Measurements from ENCODE around the gene TNFSF12. TPM values are rescaled to one million over a fixed set of nuclear protein-coding genes. Genes with fewer than 3 reads are reported as not detected.

TNFSF12 gene
- total RNA-seq, 1 experiment from 2014 or later, result 8.1 TPM

DNA sequence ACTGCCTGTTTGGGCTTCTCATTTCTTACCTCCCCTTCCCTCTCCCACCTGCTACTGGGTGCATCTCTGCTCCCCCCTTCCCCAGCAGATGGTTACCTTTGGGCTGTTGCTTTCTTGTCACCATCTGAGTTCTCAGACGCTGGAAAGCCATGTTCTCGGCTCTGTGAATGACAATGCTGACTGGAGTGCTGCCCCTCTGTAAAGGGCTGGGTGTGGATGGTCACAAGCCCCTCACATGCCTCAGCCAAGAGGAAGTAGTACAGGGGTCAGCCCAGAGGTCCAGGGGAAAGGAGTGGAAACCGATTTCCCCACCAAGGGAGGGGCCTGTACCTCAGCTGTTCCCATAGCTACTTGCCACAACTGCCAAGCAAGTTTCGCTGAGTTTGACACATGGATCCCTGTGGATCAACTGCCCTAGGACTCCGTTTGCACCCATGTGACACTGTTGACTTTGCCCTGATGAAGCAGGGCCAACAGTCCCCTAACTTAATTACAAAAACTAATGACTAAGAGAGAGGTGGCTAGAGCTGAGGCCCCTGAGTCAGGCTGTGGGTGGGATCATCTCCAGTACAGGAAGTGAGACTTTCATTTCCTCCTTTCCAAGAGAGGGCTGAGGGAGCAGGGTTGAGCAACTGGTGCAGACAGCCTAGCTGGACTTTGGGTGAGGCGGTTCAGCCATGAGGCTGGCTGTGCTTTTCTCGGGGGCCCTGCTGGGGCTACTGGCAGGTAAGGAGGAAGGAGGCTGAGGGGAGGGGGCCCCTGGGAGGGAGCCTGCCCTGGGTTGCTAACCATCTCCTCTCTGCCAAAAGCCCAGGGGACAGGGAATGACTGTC is 30.4 kb downstream of the TNFSF12 start, which contains the start of gene CD68 (continued):
- no peak for TF ChIP-seq MYBL2 (CRISPR knock-in tag; IDR thresholded peaks at IDR 0.05)
- TF ChIP-seq SP1 (CRISPR knock-in tag; conservative IDR thresholded peaks at IDR 0.05), result peak; percentile 25; the same call in 1 of the 2 replicates
- TF ChIP-seq NFATC4 (CRISPR knock-in tag; IDR thresholded peaks at IDR 0.05), result peak; percentile 95
- TF ChIP-seq, protein P1, sequence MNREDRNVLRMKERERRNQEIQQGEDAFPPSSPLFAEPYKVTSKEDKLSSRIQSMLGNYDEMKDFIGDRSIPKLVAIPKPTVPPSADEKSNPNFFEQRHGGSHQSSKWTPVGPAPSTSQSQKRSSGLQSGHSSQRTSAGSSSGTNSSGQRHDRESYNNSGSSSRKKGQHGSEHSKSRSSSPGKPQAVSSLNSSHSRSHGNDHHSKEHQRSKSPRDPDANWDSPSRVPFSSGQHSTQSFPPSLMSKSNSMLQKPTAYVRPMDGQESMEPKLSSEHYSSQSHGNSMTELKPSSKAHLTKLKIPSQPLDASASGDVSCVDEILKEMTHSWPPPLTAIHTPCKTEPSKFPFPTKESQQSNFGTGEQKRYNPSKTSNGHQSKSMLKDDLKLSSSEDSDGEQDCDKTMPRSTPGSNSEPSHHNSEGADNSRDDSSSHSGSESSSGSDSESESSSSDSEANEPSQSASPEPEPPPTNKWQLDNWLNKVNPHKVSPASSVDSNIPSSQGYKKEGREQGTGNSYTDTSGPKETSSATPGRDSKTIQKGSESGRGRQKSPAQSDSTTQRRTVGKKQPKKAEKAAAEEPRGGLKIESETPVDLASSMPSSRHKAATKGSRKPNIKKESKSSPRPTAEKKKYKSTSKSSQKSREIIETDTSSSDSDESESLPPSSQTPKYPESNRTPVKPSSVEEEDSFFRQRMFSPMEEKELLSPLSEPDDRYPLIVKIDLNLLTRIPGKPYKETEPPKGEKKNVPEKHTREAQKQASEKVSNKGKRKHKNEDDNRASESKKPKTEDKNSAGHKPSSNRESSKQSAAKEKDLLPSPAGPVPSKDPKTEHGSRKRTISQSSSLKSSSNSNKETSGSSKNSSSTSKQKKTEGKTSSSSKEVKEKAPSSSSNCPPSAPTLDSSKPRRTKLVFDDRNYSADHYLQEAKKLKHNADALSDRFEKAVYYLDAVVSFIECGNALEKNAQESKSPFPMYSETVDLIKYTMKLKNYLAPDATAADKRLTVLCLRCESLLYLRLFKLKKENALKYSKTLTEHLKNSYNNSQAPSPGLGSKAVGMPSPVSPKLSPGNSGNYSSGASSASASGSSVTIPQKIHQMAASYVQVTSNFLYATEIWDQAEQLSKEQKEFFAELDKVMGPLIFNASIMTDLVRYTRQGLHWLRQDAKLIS (CRISPR knock-in tag; IDR thresholded peaks at IDR 0.05; ENCODE audit: borderline replicate concordance), result no peak
- no peak for TF ChIP-seq ZNF121 (CRISPR knock-in tag; IDR thresholded peaks at IDR 0.05)
- TF ChIP-seq, protein P2, sequence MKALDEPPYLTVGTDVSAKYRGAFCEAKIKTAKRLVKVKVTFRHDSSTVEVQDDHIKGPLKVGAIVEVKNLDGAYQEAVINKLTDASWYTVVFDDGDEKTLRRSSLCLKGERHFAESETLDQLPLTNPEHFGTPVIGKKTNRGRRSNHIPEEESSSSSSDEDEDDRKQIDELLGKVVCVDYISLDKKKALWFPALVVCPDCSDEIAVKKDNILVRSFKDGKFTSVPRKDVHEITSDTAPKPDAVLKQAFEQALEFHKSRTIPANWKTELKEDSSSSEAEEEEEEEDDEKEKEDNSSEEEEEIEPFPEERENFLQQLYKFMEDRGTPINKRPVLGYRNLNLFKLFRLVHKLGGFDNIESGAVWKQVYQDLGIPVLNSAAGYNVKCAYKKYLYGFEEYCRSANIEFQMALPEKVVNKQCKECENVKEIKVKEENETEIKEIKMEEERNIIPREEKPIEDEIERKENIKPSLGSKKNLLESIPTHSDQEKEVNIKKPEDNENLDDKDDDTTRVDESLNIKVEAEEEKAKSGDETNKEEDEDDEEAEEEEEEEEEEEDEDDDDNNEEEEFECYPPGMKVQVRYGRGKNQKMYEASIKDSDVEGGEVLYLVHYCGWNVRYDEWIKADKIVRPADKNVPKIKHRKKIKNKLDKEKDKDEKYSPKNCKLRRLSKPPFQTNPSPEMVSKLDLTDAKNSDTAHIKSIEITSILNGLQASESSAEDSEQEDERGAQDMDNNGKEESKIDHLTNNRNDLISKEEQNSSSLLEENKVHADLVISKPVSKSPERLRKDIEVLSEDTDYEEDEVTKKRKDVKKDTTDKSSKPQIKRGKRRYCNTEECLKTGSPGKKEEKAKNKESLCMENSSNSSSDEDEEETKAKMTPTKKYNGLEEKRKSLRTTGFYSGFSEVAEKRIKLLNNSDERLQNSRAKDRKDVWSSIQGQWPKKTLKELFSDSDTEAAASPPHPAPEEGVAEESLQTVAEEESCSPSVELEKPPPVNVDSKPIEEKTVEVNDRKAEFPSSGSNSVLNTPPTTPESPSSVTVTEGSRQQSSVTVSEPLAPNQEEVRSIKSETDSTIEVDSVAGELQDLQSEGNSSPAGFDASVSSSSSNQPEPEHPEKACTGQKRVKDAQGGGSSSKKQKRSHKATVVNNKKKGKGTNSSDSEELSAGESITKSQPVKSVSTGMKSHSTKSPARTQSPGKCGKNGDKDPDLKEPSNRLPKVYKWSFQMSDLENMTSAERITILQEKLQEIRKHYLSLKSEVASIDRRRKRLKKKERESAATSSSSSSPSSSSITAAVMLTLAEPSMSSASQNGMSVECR (CRISPR knock-in tag; IDR thresholded peaks at IDR 0.05; ENCODE audit: borderline replicate concordance), result no peak
- TF ChIP-seq NR2C2 (CRISPR knock-in tag; IDR thresholded peaks at IDR 0.05), result no peak
- TF ChIP-seq, protein P3, sequence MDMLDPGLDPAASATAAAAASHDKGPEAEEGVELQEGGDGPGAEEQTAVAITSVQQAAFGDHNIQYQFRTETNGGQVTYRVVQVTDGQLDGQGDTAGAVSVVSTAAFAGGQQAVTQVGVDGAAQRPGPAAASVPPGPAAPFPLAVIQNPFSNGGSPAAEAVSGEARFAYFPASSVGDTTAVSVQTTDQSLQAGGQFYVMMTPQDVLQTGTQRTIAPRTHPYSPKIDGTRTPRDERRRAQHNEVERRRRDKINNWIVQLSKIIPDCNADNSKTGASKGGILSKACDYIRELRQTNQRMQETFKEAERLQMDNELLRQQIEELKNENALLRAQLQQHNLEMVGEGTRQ (CRISPR knock-in tag; IDR thresholded peaks at IDR 0.05), result peak; percentile 61
- no peak for TF ChIP-seq JAZF1 (CRISPR knock-in tag; IDR thresholded peaks at IDR 0.05)
- TF ChIP-seq ZNF232 (CRISPR knock-in tag; IDR thresholded peaks at IDR 0.05), result no peak
- TF ChIP-seq RORB (CRISPR knock-in tag; IDR thresholded peaks at IDR 0.05), result no peak; the same call in 1 of the 2 replicates
- no peak for TF ChIP-seq ZNF219 (CRISPR knock-in tag; IDR thresholded peaks at IDR 0.05; ENCODE audit: borderline replicate concordance)
- TF ChIP-seq, protein P4, sequence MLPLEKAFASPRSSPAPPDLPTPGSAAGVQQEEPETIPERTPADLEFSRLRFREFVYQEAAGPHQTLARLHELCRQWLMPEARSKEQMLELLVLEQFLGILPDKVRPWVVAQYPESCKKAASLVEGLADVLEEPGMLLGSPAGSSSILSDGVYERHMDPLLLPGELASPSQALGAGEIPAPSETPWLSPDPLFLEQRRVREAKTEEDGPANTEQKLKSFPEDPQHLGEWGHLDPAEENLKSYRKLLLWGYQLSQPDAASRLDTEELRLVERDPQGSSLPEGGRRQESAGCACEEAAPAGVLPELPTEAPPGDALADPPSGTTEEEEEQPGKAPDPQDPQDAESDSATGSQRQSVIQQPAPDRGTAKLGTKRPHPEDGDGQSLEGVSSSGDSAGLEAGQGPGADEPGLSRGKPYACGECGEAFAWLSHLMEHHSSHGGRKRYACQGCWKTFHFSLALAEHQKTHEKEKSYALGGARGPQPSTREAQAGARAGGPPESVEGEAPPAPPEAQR (CRISPR knock-in tag; IDR thresholded peaks at IDR 0.05), result no peak
- no peak for TF ChIP-seq ZNF423 (CRISPR knock-in tag; IDR thresholded peaks at IDR 0.05)
- TF ChIP-seq ZNF263 (CRISPR knock-in tag; IDR thresholded peaks at IDR 0.05; ENCODE audit: low read depth), result no peak
- TF ChIP-seq, protein P5, sequence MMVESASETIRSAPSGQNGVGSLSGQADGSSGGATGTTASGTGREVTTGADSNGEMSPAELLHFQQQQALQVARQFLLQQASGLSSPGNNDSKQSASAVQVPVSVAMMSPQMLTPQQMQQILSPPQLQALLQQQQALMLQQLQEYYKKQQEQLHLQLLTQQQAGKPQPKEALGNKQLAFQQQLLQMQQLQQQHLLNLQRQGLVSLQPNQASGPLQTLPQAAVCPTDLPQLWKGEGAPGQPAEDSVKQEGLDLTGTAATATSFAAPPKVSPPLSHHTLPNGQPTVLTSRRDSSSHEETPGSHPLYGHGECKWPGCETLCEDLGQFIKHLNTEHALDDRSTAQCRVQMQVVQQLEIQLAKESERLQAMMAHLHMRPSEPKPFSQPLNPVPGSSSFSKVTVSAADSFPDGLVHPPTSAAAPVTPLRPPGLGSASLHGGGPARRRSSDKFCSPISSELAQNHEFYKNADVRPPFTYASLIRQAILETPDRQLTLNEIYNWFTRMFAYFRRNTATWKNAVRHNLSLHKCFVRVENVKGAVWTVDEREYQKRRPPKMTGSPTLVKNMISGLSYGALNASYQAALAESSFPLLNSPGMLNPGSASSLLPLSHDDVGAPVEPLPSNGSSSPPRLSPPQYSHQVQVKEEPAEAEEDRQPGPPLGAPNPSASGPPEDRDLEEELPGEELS (CRISPR knock-in tag; IDR thresholded peaks at IDR 0.05), result no peak
- peak; percentile 72; the same call in 1 of the 2 replicates for TF ChIP-seq CBFB (CRISPR knock-in tag; IDR thresholded peaks at IDR 0.05; ENCODE audit: low read depth)
- peak; percentile 96 for TF ChIP-seq KAT7 (CRISPR knock-in tag; IDR thresholded peaks at IDR 0.05; ENCODE audit: borderline replicate concordance)
- no peak; the same call in 1 of the 2 replicates for TF ChIP-seq TP53 (CRISPR knock-in tag; IDR thresholded peaks at IDR 0.05)
- no peak; the same call in 1 of the 2 replicates for TF ChIP-seq CREB1 (CRISPR knock-in tag; IDR thresholded peaks at IDR 0.05)
- no peak for TF ChIP-seq NFE2L1 (CRISPR knock-in tag; IDR thresholded peaks at IDR 0.05)
- peak; percentile 71; the same call in 1 of the 2 replicates for TF ChIP-seq FOXK1 (CRISPR knock-in tag; IDR thresholded peaks at IDR 0.05)
- TF ChIP-seq, protein P6, sequence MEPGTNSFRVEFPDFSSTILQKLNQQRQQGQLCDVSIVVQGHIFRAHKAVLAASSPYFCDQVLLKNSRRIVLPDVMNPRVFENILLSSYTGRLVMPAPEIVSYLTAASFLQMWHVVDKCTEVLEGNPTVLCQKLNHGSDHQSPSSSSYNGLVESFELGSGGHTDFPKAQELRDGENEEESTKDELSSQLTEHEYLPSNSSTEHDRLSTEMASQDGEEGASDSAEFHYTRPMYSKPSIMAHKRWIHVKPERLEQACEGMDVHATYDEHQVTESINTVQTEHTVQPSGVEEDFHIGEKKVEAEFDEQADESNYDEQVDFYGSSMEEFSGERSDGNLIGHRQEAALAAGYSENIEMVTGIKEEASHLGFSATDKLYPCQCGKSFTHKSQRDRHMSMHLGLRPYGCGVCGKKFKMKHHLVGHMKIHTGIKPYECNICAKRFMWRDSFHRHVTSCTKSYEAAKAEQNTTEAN (CRISPR knock-in tag; IDR thresholded peaks at IDR 0.05), result no peak; the same call in 1 of the 2 replicates
- 0 out of 2 replicates have a peak, but pooled peaks have one; percentile 12 for TF ChIP-seq NFYB (CRISPR knock-in tag; conservative IDR thresholded peaks at IDR 0.05; ENCODE audit: low read depth)

All from WTC11 (cell line).